ENCODE measurements around the gene SLC15A1. TPM values are rescaled to one million over a fixed set of nuclear protein-coding genes. Genes with fewer than 3 reads are reported as not detected.

Gene SLC15A1
- total RNA-seq, 6 experiments from 2014 or later, result not detected

- Mint-ChIP-seq H3K36me3 (ENCODE audit: low read depth) (peaks cover 26% of the 10 kb centered on the region), H3K27me3 (ENCODE audit: insufficient read depth) (peaks cover 2% of the 10 kb centered on the region), H3K4me3 (no peak overlapping the region), H3K9me3 (no peaks in the 10 kb centered on the region), H3K27ac (no peak overlapping the region), H3K4me1 (ENCODE audit: low read depth) (no peaks in the 10 kb centered on the region)
- no peak for DNase-seq
- no peak for TF ChIP-seq CTCF (IDR thresholded peaks at IDR 0.05)
Measured at GRCh38 chr13:98792321-98792720, 39.8 kb upstream of the SLC15A1 start.

GRCh38 chr13:98791611-98792010 is 39.1 kb upstream of the SLC15A1 start:
- no peak overlapping the region for H3K27ac Mint-ChIP-seq
- H3K4me3 Mint-ChIP-seq, result no peak overlapping the region
- no peaks in the 10 kb centered on the region for H3K9me3 Mint-ChIP-seq
- no peak for DNase-seq
- H3K36me3 Mint-ChIP-seq (ENCODE audit: low read depth), result peaks cover 19% of the 10 kb centered on the region
- no peaks in the 10 kb centered on the region for H3K4me1 Mint-ChIP-seq (ENCODE audit: low read depth)
- peaks cover 9% of the 10 kb centered on the region for H3K27me3 Mint-ChIP-seq (ENCODE audit: insufficient read depth)
- TF ChIP-seq CTCF (IDR thresholded peaks at IDR 0.05), result no peak

GRCh38 chr13:98787996-98788395 is 35.5 kb upstream of the SLC15A1 start:
- peaks cover 11% of the 10 kb centered on the region for H3K27me3 Mint-ChIP-seq (ENCODE audit: insufficient read depth)
- H3K36me3 Mint-ChIP-seq (ENCODE audit: low read depth), result peaks cover 6% of the 10 kb centered on the region; the same call in 1 of the 2 replicates
- no peaks in the 10 kb centered on the region for H3K9me3 Mint-ChIP-seq
- H3K4me3 Mint-ChIP-seq, result no peak overlapping the region
- TF ChIP-seq CTCF (IDR thresholded peaks at IDR 0.05), result no peak
- no peak for DNase-seq
- no peaks in the 10 kb centered on the region for H3K4me1 Mint-ChIP-seq (ENCODE audit: low read depth)
- H3K27ac Mint-ChIP-seq, result no peak overlapping the region

GRCh38 chr13:98787173-98787572 is 34.7 kb upstream of the SLC15A1 start:
- H3K9me3 Mint-ChIP-seq, result no peaks in the 10 kb centered on the region
- no peak overlapping the region for H3K4me3 Mint-ChIP-seq
- no peak for TF ChIP-seq CTCF (IDR thresholded peaks at IDR 0.05)
- DNase-seq, result no peak
- peaks cover 13% of the 10 kb centered on the region for H3K27me3 Mint-ChIP-seq (ENCODE audit: insufficient read depth)
- H3K4me1 Mint-ChIP-seq (ENCODE audit: low read depth), result no peaks in the 10 kb centered on the region
- no peaks in the 10 kb centered on the region for H3K36me3 Mint-ChIP-seq (ENCODE audit: low read depth)
- H3K27ac Mint-ChIP-seq, result no peak overlapping the region

- TF ChIP-seq CTCF (IDR thresholded peaks at IDR 0.05), result no peak
- Mint-ChIP-seq H3K27me3 (ENCODE audit: insufficient read depth) (peaks cover 17% of the 10 kb centered on the region), H3K36me3 (ENCODE audit: low read depth) (no peaks in the 10 kb centered on the region), H3K27ac (no peak overlapping the region), H3K4me3 (no peak overlapping the region), H3K9me3 (no peaks in the 10 kb centered on the region), H3K4me1 (ENCODE audit: low read depth) (no peaks in the 10 kb centered on the region)
- DNase-seq, result no peak
Measured at GRCh38 chr13:98786023-98786422, 33.6 kb upstream of the SLC15A1 start.

- DNase-seq, result no peak
- H3K9me3 Mint-ChIP-seq, result no peaks in the 10 kb centered on the region
- peaks cover 17% of the 10 kb centered on the region for H3K27me3 Mint-ChIP-seq (ENCODE audit: insufficient read depth)
Measured at GRCh38 chr13:98785405-98785804, 32.9 kb upstream of the SLC15A1 start.

More at GRCh38 chr13:98785405-98785804, 32.9 kb upstream of the SLC15A1 start:
- Mint-ChIP-seq H3K36me3 (ENCODE audit: low read depth) (no peaks in the 10 kb centered on the region), H3K4me3 (no peak overlapping the region), H3K4me1 (ENCODE audit: low read depth) (no peaks in the 10 kb centered on the region), H3K27ac (no peak overlapping the region)
- TF ChIP-seq CTCF (IDR thresholded peaks at IDR 0.05), result no peak
